ENCODE measurements around the gene ITPKB.

ITPKB gene

DNA sequence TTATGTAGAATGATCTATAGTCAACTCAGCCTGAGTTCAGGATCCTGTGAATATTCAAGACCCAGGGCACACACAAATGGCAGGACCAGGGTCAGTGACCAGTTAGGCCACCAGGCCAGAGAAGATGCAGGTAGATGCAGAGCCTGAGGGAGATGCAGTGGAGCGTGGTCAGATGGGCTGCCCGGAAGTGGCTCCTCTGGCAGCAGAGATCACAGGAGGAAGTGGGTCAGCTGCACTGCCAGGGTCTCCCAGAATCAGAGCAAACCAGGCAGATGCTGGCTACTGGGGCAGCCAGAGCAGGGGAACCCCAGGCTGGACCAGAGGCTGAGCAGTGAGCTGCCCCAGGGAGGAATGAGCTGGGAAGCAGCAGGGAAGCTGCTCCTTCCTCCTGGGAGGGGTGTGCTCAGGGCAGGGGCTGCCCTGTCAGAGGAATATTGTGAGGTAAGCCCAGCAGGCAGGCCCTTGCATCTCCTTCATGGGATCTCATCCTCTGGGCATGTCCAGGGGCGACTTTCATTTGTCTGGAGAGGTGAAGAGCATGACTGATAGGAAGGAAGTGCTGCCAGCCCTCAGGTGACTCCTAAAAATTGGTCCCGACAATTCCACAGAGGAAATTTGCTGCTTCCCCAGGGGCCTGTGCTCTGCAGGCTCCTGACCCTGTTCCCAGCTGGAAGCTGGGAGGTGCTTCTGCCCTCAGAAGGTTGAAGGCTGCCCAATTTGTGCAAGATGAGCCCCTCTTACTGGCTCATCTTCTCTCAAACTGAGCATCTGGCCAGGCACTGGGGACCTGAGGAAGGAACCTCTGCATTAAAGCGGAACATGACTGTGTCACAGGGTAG lies 141.2 kb downstream of the ITPKB start:
- TF ChIP-seq CREB1 (IDR thresholded peaks at IDR 0.05; ENCODE audit: low read depth) (no peak), EP300 (IDR thresholded peaks at IDR 0.05; ENCODE audit: borderline replicate concordance) (no peak), TAF1 (IDR thresholded peaks at IDR 0.05; ENCODE audit: low read depth) (no peak), TCF12 (IDR thresholded peaks at IDR 0.05; ENCODE audit: low read depth) (no peak), NFIC (IDR thresholded peaks at IDR 0.05) (no peak), FOXM1 (IDR thresholded peaks at IDR 0.05; ENCODE audit: borderline replicate concordance, low read depth) (no peak), ZBTB7A (IDR thresholded peaks at IDR 0.05; ENCODE audit: low read depth) (no peak), EGR1 (IDR thresholded peaks at IDR 0.05) (no peak), RAD21 (IDR thresholded peaks at IDR 0.05; ENCODE audit: low read depth) (no peak), CEBPB (IDR thresholded peaks at IDR 0.05) (no peak), TEAD4 (IDR thresholded peaks at IDR 0.05) (no peak), YY1 (IDR thresholded peaks at IDR 0.05; ENCODE audit: low read depth) (no peak)
- TF ChIP-seq, protein P1, sequence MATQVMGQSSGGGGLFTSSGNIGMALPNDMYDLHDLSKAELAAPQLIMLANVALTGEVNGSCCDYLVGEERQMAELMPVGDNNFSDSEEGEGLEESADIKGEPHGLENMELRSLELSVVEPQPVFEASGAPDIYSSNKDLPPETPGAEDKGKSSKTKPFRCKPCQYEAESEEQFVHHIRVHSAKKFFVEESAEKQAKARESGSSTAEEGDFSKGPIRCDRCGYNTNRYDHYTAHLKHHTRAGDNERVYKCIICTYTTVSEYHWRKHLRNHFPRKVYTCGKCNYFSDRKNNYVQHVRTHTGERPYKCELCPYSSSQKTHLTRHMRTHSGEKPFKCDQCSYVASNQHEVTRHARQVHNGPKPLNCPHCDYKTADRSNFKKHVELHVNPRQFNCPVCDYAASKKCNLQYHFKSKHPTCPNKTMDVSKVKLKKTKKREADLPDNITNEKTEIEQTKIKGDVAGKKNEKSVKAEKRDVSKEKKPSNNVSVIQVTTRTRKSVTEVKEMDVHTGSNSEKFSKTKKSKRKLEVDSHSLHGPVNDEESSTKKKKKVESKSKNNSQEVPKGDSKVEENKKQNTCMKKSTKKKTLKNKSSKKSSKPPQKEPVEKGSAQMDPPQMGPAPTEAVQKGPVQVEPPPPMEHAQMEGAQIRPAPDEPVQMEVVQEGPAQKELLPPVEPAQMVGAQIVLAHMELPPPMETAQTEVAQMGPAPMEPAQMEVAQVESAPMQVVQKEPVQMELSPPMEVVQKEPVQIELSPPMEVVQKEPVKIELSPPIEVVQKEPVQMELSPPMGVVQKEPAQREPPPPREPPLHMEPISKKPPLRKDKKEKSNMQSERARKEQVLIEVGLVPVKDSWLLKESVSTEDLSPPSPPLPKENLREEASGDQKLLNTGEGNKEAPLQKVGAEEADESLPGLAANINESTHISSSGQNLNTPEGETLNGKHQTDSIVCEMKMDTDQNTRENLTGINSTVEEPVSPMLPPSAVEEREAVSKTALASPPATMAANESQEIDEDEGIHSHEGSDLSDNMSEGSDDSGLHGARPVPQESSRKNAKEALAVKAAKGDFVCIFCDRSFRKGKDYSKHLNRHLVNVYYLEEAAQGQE (IDR thresholded peaks at IDR 0.05; ENCODE audit: low read depth): no peak
- TF ChIP-seq, protein P2, sequence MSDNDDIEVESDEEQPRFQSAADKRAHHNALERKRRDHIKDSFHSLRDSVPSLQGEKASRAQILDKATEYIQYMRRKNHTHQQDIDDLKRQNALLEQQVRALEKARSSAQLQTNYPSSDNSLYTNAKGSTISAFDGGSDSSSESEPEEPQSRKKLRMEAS (IDR thresholded peaks at IDR 0.05): no peak
- TF ChIP-seq, protein P3, sequence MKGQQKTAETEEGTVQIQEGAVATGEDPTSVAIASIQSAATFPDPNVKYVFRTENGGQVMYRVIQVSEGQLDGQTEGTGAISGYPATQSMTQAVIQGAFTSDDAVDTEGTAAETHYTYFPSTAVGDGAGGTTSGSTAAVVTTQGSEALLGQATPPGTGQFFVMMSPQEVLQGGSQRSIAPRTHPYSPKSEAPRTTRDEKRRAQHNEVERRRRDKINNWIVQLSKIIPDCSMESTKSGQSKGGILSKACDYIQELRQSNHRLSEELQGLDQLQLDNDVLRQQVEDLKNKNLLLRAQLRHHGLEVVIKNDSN (IDR thresholded peaks at IDR 0.05): no peak

DNA sequence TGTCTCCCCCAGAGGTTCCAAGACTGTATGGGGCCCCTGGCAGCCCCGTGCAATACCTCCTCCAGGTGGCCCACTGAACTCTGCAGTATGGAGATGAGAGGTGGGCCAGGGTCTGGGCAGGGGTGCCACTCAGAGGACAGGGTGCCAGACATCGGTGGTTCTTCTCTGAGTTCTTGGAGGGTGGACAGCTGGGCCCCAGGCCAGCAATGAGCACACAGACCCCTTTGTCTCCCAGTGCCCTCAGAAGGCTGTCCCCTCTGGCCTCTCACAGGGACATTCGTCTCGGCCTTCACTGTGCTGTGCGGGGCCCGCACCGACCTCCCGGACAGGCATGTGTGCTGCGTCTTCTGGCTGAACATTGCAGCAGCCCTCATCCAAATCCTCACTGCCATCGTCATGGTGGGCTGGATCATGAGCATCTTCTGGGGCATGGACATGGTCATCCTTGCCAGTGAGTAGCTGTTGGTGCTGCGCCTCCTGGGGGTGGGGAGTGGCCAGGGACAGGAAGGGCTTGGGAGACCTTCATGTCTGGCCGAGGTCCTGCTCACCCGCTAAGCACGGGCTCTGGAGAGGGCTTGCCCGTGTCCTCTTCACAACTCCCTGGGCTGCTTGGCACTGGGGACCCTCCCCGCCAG lies 142.4 kb downstream of the ITPKB start:
- no peak for TF ChIP-seq TEAD4 (IDR thresholded peaks at IDR 0.05)
- TF ChIP-seq YY1 (IDR thresholded peaks at IDR 0.05; ENCODE audit: low read depth): no peak
- TF ChIP-seq ZBTB7A (IDR thresholded peaks at IDR 0.05; ENCODE audit: low read depth): no peak
- no peak for TF ChIP-seq CREB1 (IDR thresholded peaks at IDR 0.05; ENCODE audit: low read depth)
- no peak for TF ChIP-seq NFIC (IDR thresholded peaks at IDR 0.05)
- no peak for TF ChIP-seq TAF1 (IDR thresholded peaks at IDR 0.05; ENCODE audit: low read depth)
- TF ChIP-seq, protein P3 (IDR thresholded peaks at IDR 0.05): no peak
- TF ChIP-seq EP300 (IDR thresholded peaks at IDR 0.05; ENCODE audit: borderline replicate concordance): no peak
- no peak for TF ChIP-seq RAD21 (IDR thresholded peaks at IDR 0.05; ENCODE audit: low read depth)
- no peak for TF ChIP-seq TCF12 (IDR thresholded peaks at IDR 0.05; ENCODE audit: low read depth)
- TF ChIP-seq, protein P1 (IDR thresholded peaks at IDR 0.05; ENCODE audit: low read depth): no peak
- TF ChIP-seq EGR1 (IDR thresholded peaks at IDR 0.05): no peak
- TF ChIP-seq CEBPB (IDR thresholded peaks at IDR 0.05): no peak
- no peak for TF ChIP-seq FOXM1 (IDR thresholded peaks at IDR 0.05; ENCODE audit: borderline replicate concordance, low read depth)
- TF ChIP-seq, protein P2 (IDR thresholded peaks at IDR 0.05): no peak

DNA sequence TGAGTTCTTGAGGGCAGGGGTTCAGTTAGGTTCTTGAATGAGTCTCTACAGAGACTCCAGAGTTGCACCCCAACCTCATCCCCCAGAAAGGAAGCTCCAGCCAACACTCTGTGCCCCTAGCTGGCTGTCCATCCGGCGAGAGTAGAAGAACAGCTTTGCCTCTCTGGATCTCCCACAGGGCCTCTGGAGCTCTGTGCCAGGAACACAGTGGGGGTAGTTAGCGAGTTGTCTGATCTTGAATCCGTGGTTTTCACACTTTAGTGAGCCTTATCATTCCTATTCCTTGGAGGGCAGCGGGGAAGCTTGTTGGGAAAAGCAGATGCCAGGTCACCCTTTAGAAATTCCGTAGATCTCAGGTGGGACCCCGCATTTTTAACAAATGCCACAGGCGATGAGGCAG lies 145.5 kb downstream of the ITPKB start:
- TF ChIP-seq ZBTB7A (IDR thresholded peaks at IDR 0.05; ENCODE audit: low read depth) (no peak), EP300 (IDR thresholded peaks at IDR 0.05; ENCODE audit: borderline replicate concordance) (no peak), CREB1 (IDR thresholded peaks at IDR 0.05; ENCODE audit: low read depth) (no peak), CEBPB (IDR thresholded peaks at IDR 0.05) (no peak), FOXM1 (IDR thresholded peaks at IDR 0.05; ENCODE audit: borderline replicate concordance, low read depth) (no peak), YY1 (IDR thresholded peaks at IDR 0.05; ENCODE audit: low read depth) (no peak), RAD21 (IDR thresholded peaks at IDR 0.05; ENCODE audit: low read depth) (no peak), TEAD4 (IDR thresholded peaks at IDR 0.05) (no peak), EGR1 (IDR thresholded peaks at IDR 0.05) (no peak), NFIC (IDR thresholded peaks at IDR 0.05) (no peak)
- TF ChIP-seq, protein P2 (IDR thresholded peaks at IDR 0.05): no peak
- TF ChIP-seq, protein P1 (IDR thresholded peaks at IDR 0.05; ENCODE audit: low read depth): no peak
- TF ChIP-seq, protein P3 (IDR thresholded peaks at IDR 0.05): no peak
